ENCODE results near the gene CDK1. TPM values are rescaled to one million over a fixed set of nuclear protein-coding genes. Genes with fewer than 3 reads are reported as not detected.

CDK1 gene
- total RNA-seq, 2 experiments from 2014 or later, result 0.75 to 1.1 TPM

- Histone ChIP-seq H3K9me3 (ENCODE audit: control insufficient read depth in 1 of 2, insufficient read depth in 1 of 2, low read length in 2 of 2) (no peaks in the 10 kb centered on the region), H3K36me3 (ENCODE audit: insufficient read depth, low read length) (no peaks in the 10 kb centered on the region), H3K27ac (ENCODE audit: low read depth in 1 of 2, low read length in 2 of 2) (no peak overlapping the region), H3K4me1 (ENCODE audit: insufficient read depth, low read length) (no peaks in the 10 kb centered on the region), H3K4me3 (ENCODE audit: low read length) (no peak overlapping the region), H3K27me3 (ENCODE audit: control insufficient read depth in 1 of 2, insufficient read depth in 2 of 2, low read length in 2 of 2) (no peaks in the 10 kb centered on the region)
- intact Hi-C loops (cut with DNase I, micrococcal nuclease), result loop anchor here in 1 of 2 experiments (10.0 kb wide), 1 partner anchor 1024 kb away; no protein-coding TSS in a partner anchor
- no peak overlapping the region for H3K4me3 Mint-ChIP-seq
- H3K9me3 Mint-ChIP-seq, result no peaks in the 10 kb centered on the region
- H3K4me1 Mint-ChIP-seq (ENCODE audit: low read depth), result no peaks in the 10 kb centered on the region
- CTCF ChIA-PET, result no interaction called here
- no peaks in the 10 kb centered on the region for H3K27me3 Mint-ChIP-seq
- ATAC-seq (ENCODE audit: poor library complexity), result no peak
- H3K27ac Mint-ChIP-seq, result no peak overlapping the region
- H3K36me3 Mint-ChIP-seq (ENCODE audit: low read depth), result no peaks in the 10 kb centered on the region
- POLR2A ChIA-PET, result no interaction called here
- TF ChIP-seq CTCF (IDR thresholded peaks at IDR 0.05), result no peak
- no peak for DNase-seq
Measured at GRCh38 chr10:60810437-60811182, 32.3 kb downstream of the CDK1 start.

GRCh38 chr10:60816628-60817397 lies 38.5 kb downstream of the CDK1 start:
- no peaks in the 10 kb centered on the region for H3K27me3 Mint-ChIP-seq
- ATAC-seq (ENCODE audit: poor library complexity) (peak; percentile 75), DNase-seq (peak in 8 of 14 experiments; percentile 2 to 77 (median 24))
- H3K9me3 Mint-ChIP-seq, result no peaks in the 10 kb centered on the region
- POLR2A ChIA-PET, result no interaction called here
- H3K36me3 Mint-ChIP-seq (ENCODE audit: low read depth), result no peaks in the 10 kb centered on the region
- H3K27ac ChIP-seq (ENCODE audit: low read depth in 1 of 2, low read length in 2 of 2), result no peak overlapping the region
- peak; percentile 87 for TF ChIP-seq CTCF (IDR thresholded peaks at IDR 0.05)
- no peaks in the 10 kb centered on the region for H3K9me3 ChIP-seq (ENCODE audit: control insufficient read depth in 1 of 2, insufficient read depth in 1 of 2, low read length in 2 of 2)
- H3K27ac Mint-ChIP-seq, result no peak overlapping the region
- no peaks in the 10 kb centered on the region for H3K4me1 Mint-ChIP-seq (ENCODE audit: low read depth)
- CTCF ChIA-PET, result interaction anchor here (0.8 to 1.2 kb wide), 2 partner anchors 10 to 25 kb away, joined by 3 to 4 read pairs; no protein-coding TSS in a partner anchor
- no peak overlapping the region for H3K4me3 ChIP-seq (ENCODE audit: low read length)
- no peaks in the 10 kb centered on the region for H3K27me3 ChIP-seq (ENCODE audit: control insufficient read depth in 1 of 2, insufficient read depth in 2 of 2, low read length in 2 of 2)
- no peaks in the 10 kb centered on the region for H3K36me3 ChIP-seq (ENCODE audit: insufficient read depth, low read length)
- intact Hi-C loops (cut with DNase I, micrococcal nuclease), result loop anchor here (1.0 to 10.0 kb wide), 4 partner anchors 147 to 1018 kb away; no protein-coding TSS in a partner anchor
- H3K4me1 ChIP-seq (ENCODE audit: insufficient read depth, low read length), result no peaks in the 10 kb centered on the region
- no peak overlapping the region for H3K4me3 Mint-ChIP-seq

- no peak for ATAC-seq (ENCODE audit: poor library complexity)
- no peak overlapping the region for H3K4me3 ChIP-seq (ENCODE audit: low read length)
- H3K9me3 ChIP-seq (ENCODE audit: control insufficient read depth in 1 of 2, insufficient read depth in 1 of 2, low read length in 2 of 2), result no peaks in the 10 kb centered on the region
- no peaks in the 10 kb centered on the region for H3K27me3 Mint-ChIP-seq
- H3K4me1 ChIP-seq (ENCODE audit: insufficient read depth, low read length), result no peaks in the 10 kb centered on the region
- no peak for TF ChIP-seq CTCF (IDR thresholded peaks at IDR 0.05)
- CTCF ChIA-PET, result no interaction called here
- H3K27ac ChIP-seq (ENCODE audit: low read depth in 1 of 2, low read length in 2 of 2), result no peak overlapping the region
- no peaks in the 10 kb centered on the region for H3K27me3 ChIP-seq (ENCODE audit: control insufficient read depth in 1 of 2, insufficient read depth in 2 of 2, low read length in 2 of 2)
- H3K27ac Mint-ChIP-seq, result no peak overlapping the region
- intact Hi-C loops (cut with DNase I, micrococcal nuclease), result loop anchor here (2.0 to 10.0 kb wide), 3 partner anchors 465 to 1017 kb away; no protein-coding TSS in a partner anchor
- H3K4me3 Mint-ChIP-seq, result no peak overlapping the region
- POLR2A ChIA-PET, result no interaction called here
- H3K4me1 Mint-ChIP-seq (ENCODE audit: low read depth), result no peaks in the 10 kb centered on the region
- no peaks in the 10 kb centered on the region for H3K36me3 ChIP-seq (ENCODE audit: insufficient read depth, low read length)
- no peaks in the 10 kb centered on the region for H3K9me3 Mint-ChIP-seq
- no peak for DNase-seq
- no peaks in the 10 kb centered on the region for H3K36me3 Mint-ChIP-seq (ENCODE audit: low read depth)
Measured at GRCh38 chr10:60817398-60817805, 39.1 kb downstream of the CDK1 start.

All from CD4-positive, alpha-beta T cell (primary cell).